GM18498 (cell line): ENCODE data around the gene NOTCH1.
A peak's percentile ranks its signal among the peaks of the same experiment; 100 is the strongest.
"Not testable (repeated sequence)": the region's sequence is repeated elsewhere in the genome, so short reads cannot be mapped to it uniquely, and the experiment has no call there.

ENCODE experiments used
- ATAC-seq: cut with Tn5 transposase; IDR thresholded peaks from one replicate; pipeline ENCODE4 v1.9.1; 2021; ENCODE audit warnings: mild to moderate bottlenecking, moderate library complexity; ENCODE audit not compliant: unreplicated experiment

NOTCH1 gene

DNA sequence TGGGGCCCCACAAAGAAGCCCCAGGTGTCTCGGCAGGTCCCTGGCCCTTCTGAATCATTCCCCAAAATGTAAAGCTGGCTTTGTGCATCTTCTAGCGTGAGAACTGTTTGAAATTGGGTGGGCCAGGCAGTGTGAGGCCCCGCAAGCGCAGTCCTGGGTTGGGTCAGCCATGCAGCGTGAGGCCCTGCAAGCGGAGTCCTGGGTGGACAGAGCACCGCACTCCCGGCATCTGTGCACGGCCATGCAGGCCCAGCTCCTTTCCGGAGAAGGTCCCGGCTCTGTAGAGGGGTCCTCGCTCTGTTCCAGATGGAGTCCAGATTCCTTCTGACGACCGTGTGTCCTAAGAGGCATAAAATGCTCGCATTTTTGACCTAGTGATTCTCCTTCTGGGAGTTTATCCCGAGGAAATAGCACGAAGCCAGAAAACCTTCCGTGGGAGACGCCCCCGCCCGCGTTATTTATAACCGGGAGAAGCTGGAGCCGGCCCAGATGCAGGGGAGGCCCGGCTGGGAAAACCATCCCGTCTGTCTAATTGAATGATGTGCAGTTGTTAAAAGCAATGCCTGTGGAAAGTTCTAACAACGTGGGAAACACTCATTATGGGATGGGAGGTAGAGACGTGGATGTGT is 19.4 kb upstream of the NOTCH1 start:
- no peak for ATAC-seq

DNA sequence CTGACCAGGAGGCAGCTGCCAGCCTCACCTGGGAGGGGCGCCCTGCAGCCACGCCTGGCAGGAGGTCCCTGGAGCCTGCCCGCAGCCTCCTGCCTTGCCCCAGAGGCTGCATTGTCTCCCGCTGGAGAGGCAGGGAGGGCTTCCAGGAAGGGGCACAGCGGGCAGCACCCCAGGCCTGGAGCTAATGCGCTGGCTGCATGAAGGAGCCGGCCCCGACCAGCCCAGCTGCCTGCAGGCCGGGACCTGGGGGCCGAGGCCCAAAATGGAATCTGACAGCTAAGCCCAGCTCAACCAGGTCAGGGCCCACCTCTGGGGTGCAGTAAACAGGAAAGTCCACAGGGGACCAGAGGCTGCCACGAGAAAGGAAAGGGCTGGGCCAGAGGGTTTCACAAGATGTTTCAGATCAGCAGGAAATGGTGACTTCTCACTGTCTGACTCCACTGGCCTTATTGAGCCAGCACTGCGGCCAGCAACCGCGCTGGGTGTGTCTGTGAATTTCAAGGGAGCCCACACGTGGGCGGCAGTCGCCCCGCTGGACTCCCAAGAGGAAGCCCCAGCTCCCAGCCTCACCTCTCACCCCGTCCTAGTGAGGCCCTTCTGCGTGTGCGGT is 18.6 kb upstream of the NOTCH1 start:
- ATAC-seq, result peak; percentile 76

- no peak for ATAC-seq
Measured at GRCh38 chr9:136563646-136564325, 17.9 kb upstream of the NOTCH1 start.

DNA sequence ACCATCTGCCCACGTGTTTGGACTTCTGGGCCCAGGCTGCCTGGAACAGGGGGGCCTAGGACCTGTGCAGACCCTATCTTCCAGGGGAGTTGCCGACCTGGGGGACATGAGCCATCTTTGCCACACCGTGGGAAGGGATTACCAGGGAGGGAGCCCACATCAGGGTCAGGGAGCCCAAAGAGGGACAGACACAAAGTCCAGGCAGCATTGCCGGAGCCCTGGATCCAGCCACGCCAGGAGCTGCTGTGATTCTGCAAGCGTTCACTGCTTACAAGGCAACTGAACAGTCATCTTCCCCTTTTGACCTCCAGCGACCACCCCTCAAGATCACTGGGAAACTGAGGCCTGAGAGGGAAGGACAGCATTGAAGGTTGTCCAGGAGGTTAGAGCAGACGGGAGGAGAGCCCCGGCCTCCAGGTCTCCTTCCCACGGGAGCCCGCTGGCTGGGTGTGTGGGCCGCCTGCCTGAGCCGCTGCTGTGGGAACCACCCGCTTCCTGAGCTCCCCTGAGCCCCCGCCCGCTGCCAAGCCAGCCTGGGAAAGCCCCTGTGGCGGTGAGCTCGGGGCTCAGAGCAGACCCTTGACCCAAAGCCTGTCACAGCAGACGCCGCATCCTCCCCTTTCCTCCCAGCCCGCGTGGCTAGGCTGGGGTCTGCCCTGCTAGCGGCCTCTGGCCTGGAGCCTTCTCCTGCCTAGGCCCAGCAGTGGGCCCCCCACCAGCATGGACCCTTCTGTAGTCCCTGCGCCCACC is 17.1 kb upstream of the NOTCH1 start:
- no peak for ATAC-seq

DNA sequence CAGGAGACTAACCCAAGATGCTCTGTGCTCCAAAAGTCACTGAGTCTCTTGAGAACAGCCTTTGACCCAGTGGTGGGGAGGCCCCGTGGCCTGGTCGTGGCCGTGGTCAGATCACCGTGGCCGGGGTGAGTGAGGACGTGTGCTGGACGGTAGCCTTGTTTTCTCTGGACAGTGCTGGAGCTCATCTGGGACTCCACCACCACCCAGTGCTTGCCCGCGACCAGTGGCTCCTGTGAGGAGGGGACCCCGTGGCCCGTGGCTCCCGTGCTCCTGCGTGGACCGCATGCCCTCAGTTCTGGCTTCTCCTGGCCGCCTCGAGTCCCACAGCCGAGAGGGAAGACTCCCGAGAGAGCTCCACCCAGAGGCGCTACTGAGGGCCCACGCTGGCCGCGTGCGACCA is 15.9 kb upstream of the NOTCH1 start:
- ATAC-seq, result no peak

- ATAC-seq, result no peak
Measured at GRCh38 chr9:136560586-136560985, 14.7 kb upstream of the NOTCH1 start.

DNA sequence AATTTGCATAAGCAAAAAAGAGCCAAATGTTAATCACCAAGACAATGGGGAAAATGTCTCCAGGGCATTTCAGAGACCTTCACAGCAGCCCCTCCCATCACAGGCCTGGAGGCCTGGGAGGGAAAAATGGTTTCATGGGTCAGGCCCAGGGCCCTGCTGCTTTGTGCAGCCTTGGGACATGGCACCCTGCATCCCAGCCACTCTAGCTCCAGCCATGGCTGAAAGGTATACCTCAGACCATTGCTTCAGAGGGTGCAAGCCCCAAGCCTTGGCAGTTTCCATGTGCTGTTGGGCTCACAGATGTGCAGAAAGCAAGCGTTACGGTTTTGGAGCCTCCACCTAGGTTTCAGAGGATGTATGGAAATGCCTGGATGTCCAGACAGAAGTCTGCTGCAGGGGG is 13.5 kb upstream of the NOTCH1 start:
- ATAC-seq, result not testable (repeated sequence)

DNA sequence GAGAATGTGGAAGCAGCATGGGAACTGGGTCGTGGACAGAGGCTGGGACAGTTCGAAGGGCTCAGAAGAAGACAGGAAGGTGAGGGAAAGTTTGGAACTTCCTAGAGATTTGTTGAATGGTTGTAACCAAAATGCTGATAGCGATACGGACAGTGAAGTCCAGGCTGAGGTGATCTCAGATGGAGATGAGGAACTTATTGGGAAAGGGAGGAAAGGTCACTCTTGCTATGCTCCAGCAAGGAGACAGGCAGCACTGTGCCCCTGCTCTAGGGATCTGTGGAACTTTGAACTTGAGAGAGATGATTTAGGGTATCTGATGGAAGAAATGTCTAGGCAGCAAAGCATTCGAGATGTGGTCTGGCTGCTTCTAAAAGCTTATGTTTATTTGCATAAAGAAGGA is 13.0 kb upstream of the NOTCH1 start:
- not testable (repeated sequence) for ATAC-seq

DNA sequence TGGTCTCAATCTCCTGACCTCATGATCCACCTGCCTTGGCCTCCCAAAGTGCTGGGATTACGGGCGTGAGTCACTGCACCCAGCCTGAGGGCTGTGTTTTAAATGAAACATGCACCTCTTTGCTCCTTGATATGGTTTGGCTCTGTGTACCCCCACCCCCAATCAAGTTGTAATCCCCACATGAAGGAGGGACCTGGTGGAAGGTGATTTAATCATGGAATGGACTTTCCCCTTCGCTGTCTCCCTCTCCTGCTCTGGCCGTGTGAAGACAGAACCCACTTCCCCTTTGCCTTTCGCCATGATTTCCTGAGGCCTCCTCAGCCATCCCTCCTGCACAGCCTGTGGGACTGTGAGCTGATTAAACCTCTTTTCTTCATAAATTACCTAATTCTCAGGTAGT is 12.5 kb upstream of the NOTCH1 start:
- no peak for ATAC-seq

- ATAC-seq, result no peak
Measured at GRCh38 chr9:136557036-136557435, 11.2 kb upstream of the NOTCH1 start.

GRCh38 chr9:136556166-136556565 is 10.3 kb upstream of the NOTCH1 start:
- ATAC-seq, result no peak

DNA sequence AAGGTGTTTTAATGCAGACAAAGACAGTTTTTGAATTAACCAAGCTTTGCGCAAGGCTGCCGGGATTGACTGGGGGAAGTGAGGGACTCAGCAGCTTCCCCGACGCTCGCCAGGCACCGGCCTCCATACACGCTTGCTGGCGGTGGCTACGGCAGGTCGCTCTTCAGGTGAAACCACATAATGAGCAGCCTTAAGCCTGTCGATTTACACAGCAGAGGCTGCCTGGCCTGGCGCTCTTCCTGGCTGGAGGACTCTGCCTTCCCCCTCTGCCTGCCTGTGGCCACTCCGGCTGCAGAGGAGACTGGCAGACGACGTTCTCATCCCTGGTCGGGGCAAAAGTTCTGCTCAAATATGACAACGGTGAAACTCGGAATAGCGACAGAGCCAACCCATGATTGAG is 9.0 kb upstream of the NOTCH1 start:
- ATAC-seq, result no peak

- no peak for ATAC-seq
Measured at GRCh38 chr9:136553581-136553980, 7.7 kb upstream of the NOTCH1 start.

DNA sequence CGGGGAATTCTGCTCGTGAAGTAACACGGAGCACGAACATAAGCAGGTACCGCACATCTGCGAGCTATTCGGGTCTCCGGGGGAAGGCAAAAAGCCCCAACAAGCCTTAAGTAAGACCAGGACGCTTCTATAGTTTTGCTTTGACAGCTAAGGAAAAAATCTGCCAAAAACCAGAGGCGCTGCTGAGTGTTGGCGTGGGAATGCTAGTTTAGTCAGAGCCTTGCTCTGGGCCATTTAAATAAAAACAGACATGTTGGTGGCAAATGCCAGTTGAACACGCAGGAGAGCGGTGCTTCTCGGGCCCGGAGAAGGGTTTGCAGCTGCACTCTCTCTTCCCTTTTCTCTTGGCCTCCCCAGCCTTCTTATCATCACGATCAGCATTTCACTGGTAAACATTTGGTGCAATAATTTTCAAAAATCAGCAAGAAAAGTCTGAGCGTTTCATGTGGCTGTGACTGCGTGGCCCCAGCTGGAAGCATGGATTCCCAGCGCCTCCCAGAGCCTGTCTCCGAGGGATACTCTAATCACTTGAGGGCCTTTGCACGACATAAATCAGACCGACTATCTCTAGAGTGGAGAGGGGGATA is 6.4 kb upstream of the NOTCH1 start:
- no peak for ATAC-seq

- no peak for ATAC-seq
Measured at GRCh38 chr9:136551401-136552116, 5.7 kb upstream of the NOTCH1 start.

GRCh38 chr9:136550439-136551289 is 4.8 kb upstream of the NOTCH1 start:
- no peak for ATAC-seq

GRCh38 chr9:136549010-136549980 is 3.4 kb upstream of the NOTCH1 start:
- no peak for ATAC-seq

GRCh38 chr9:136547508-136548215 is 1.8 kb upstream of the NOTCH1 start:
- ATAC-seq, result no peak
